GM10847 (cell line): ENCODE results near the gene MISP3.

ENCODE experiments used
- POLR2A ChIP-seq: IDR thresholded peaks from 2 replicates; pipeline ENCODE4 v1.6.1; 2011; ENCODE audit not compliant: insufficient read length; ENCODE audit errors: extremely low read depth

MISP3 gene

GRCh38 chr19:14090509-14091080, 18.0 kb downstream of the MISP3 start, which contains the start of gene SAMD1:
TSS of gene SAMD1 (minus strand) at chr19:14090751.
- no peak for TF ChIP-seq POLR2A

- TF ChIP-seq POLR2A = peak; percentile 67
Observed at GRCh38 chr19:14091081-14091812, 18.7 kb downstream of the MISP3 start.

- no peak for TF ChIP-seq POLR2A
Observed at GRCh38 chr19:14091813-14092462, 19.4 kb downstream of the MISP3 start.

- TF ChIP-seq POLR2A = no peak
Observed at GRCh38 chr19:14093117-14093823, 20.7 kb downstream of the MISP3 start.

GRCh38 chr19:14094854-14095253, 22.3 kb downstream of the MISP3 start:
- TF ChIP-seq POLR2A = no peak

- TF ChIP-seq POLR2A = no peak
Observed at GRCh38 chr19:14096272-14096992, 23.8 kb downstream of the MISP3 start.

- no peak for TF ChIP-seq POLR2A
Observed at GRCh38 chr19:14097532-14098151, 25.1 kb downstream of the MISP3 start.

GRCh38 chr19:14101003-14101545, 28.5 kb downstream of the MISP3 start:
- TF ChIP-seq POLR2A = no peak

- no peak for TF ChIP-seq POLR2A
Observed at GRCh38 chr19:14102102-14102696, 29.6 kb downstream of the MISP3 start.

- no peak for TF ChIP-seq POLR2A
Observed at GRCh38 chr19:14102756-14103155, 30.2 kb downstream of the MISP3 start.

GRCh38 chr19:14103310-14103709, 30.7 kb downstream of the MISP3 start:
- no peak for TF ChIP-seq POLR2A

GRCh38 chr19:14105680-14106079, 33.1 kb downstream of the MISP3 start:
- TF ChIP-seq POLR2A = no peak

- TF ChIP-seq POLR2A = no peak
Observed at GRCh38 chr19:14106840-14107239, 34.3 kb downstream of the MISP3 start.

GRCh38 chr19:14107581-14108461, 35.2 kb downstream of the MISP3 start:
- no peak for TF ChIP-seq POLR2A
